ENCODE results near the gene RAP1A. TPM values are rescaled to one million over a fixed set of nuclear protein-coding genes. Genes with fewer than 3 reads are reported as not detected.

The RAP1A gene
- total and polyA plus RNA-seq, 11 donors: 52.6 to 134 (median 99.1) TPM

GRCh38 chr1:111719674-111720132 lies 100.1 kb downstream of the RAP1A start:
- peak; percentile 51 to 85 (median 61) for ATAC-seq
- WGBS, 4 donors: 26 to 46% (median 32%) methylated on average over 4 of the region's 4 CpGs
- DNase-seq: peak; percentile 71 to 86 (median 81)
- intact Hi-C loops (cut with DNase I): loop anchor here in 6 of 10 donors (1.0 to 5.0 kb wide), 6 partner anchors 15 to 33 kb away; partner anchors contain the start of gene INKA2 (in 3 of the 6)
- Histone ChIP-seq H3K9me3 (no peaks in the 10 kb centered on the region), H3K36me3 (peaks cover 0 to 5% (median 0%) of the 10 kb centered on the region in 9 donors), H3K4me3 (no peak overlapping the region), H3K27me3 (no peaks in the 10 kb centered on the region), H3K27ac (peak overlapping the region; percentile 74 to 95 (median 91)), H3K4me1 (peaks cover 10 to 59% (median 44%) of the 10 kb centered on the region in 12 donors)
- TF ChIP-seq CTCF (IDR thresholded peaks at IDR 0.05) (no peak), POLR2A (IDR thresholded peaks at IDR 0.05) (no peak)

GRCh38 chr1:111720274-111720976 lies 100.8 kb downstream of the RAP1A start:
- 31 to 49% (median 33%) methylated on average over 7 of the region's 7 CpGs for WGBS, 4 donors
- TF ChIP-seq CTCF (IDR thresholded peaks at IDR 0.05) (no peak), POLR2A (IDR thresholded peaks at IDR 0.05) (peak in 1 of 2 donors; percentile 44)
- DNase-seq (peak; percentile 65 to 81 (median 78)), ATAC-seq (peak; percentile 70 to 87 (median 80))
- no peaks in the 10 kb centered on the region for H3K27me3 ChIP-seq
- intact Hi-C loops (cut with DNase I): loop anchor here in 5 of 10 donors (1.0 to 2.0 kb wide), 4 partner anchors 14 to 20 kb away; partner anchors contain the start of gene INKA2 (in 3 of the 5)
- H3K27ac ChIP-seq: peak overlapping the region; percentile 74 to 95 (median 91)
- H3K9me3 ChIP-seq: no peaks in the 10 kb centered on the region
- peaks cover 13 to 66% (median 50%) of the 10 kb centered on the region in 12 donors for H3K4me1 ChIP-seq
- no peak overlapping the region for H3K4me3 ChIP-seq
- peaks cover 0 to 5% (median 0%) of the 10 kb centered on the region in 9 donors for H3K36me3 ChIP-seq

DNA sequence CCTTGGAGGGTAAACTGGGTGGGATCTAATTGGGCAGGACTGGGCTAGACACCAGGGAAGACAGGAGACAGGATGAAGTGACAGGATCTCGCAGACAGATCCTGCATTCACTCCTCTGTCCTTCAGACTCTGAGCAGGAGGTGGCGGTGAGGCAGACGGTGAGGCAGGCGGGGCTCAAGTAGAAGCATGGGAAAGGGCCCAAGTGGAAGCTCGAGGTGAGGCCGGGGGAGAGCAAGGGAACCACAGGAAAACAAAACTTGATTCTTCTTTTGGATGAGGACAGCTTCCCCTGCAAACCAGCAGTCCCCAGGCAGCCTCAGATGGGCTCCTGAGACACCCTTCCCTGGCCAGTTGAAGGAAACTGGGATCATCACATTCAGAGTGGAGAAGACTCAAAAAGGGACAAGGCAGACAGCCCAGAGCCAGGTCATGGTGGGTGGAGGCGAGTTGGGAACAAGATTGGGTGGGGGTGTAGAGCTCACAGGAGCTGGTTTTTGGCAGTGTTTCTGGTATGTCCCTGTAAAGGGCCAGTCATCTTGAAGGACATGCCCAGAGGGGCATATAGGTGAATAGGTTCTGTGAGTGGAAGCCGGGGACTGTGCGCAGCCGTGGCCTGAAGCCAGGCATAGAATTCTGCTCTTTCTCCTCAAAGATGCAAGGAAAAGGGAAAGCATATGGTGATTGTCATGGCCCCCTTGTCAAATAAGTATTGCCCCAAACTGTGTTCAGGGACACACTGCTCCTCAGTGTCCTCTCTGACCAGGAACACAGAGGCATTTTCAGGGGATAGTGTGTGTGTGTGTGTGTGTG lies 101.6 kb downstream of the RAP1A start:
- DNase-seq: peak in 1 of 5 donors; percentile 51
- TF ChIP-seq POLR2A (IDR thresholded peaks at IDR 0.05) (no peak), CTCF (IDR thresholded peaks at IDR 0.05) (no peak)
- Histone ChIP-seq H3K4me3 (no peak overlapping the region), H3K4me1 (peaks cover 13 to 74% (median 53%) of the 10 kb centered on the region in 12 donors), H3K36me3 (peaks cover 0 to 5% (median 0%) of the 10 kb centered on the region in 9 donors), H3K9me3 (no peaks in the 10 kb centered on the region), H3K27ac (peak overlapping the region; percentile 74 to 95 (median 91)), H3K27me3 (no peaks in the 10 kb centered on the region)
- peak in 2 of 4 donors; percentile 5 for ATAC-seq
- WGBS, 4 donors: 50 to 66% (median 53%) methylated on average over 10 of the region's 10 CpGs
- intact Hi-C loops (cut with DNase I): loop anchor here in 5 of 10 donors (1.0 to 2.0 kb wide), 4 partner anchors 14 to 20 kb away; partner anchors contain the start of gene INKA2 (in 3 of the 5)
